ENCODE results near the gene KRT6A. TPM values are rescaled to one million over a fixed set of nuclear protein-coding genes. Genes with fewer than 3 reads are reported as not detected.

The KRT6A gene
- total RNA-seq, 1 donor from 2014 or later = not detected

DNA sequence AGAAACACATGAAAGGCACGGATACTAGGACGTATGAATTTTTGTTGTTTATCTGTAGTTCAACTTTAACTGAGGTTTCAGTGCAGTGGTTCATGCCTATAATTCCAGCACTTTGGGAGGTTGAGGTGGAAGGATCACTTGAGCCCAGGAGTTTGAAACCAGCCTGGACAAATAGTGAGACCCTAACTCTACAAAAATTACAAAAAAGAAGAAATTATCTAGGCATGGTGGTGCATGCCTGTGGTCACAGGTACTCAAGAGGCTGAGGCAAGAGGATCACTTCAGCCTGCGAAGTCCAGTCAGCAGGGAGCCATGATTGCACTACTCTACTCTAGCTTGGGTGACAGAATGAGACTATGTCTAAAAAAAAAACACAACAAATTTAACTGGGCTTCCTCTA lies 49.1 kb downstream of the KRT6A start:
- H3K27ac Mint-ChIP-seq = no peak overlapping the region
- no peak overlapping the region for H2AFZ ChIP-seq (replicated peaks)
- peaks cover 25% of the 10 kb centered on the region for H3K4me1 ChIP-seq
- DNase-seq (ENCODE audit: low spot score) = no peak
- H3K4me2 ChIP-seq = no peak overlapping the region
- H3K9me3 Mint-ChIP-seq = no peaks in the 10 kb centered on the region
- peaks cover 3% of the 10 kb centered on the region for H3F3A ChIP-seq (ENCODE audit: low read depth)
- H3K36me3 Mint-ChIP-seq = no peaks in the 10 kb centered on the region
- H4K20me1 ChIP-seq (ENCODE audit: low read depth) = no peaks in the 10 kb centered on the region
- no peak overlapping the region for H3K4me3 ChIP-seq
- no peak overlapping the region for H3K27ac ChIP-seq
- no peaks in the 10 kb centered on the region for H3K27me3 ChIP-seq
- H3K36me3 ChIP-seq = no peaks in the 10 kb centered on the region
- H3K4me1 Mint-ChIP-seq = peaks cover 32% of the 10 kb centered on the region
- no peak overlapping the region for H3K4me3 Mint-ChIP-seq
- H3K27me3 Mint-ChIP-seq (ENCODE audit: insufficient read depth, low read depth) = peaks cover 2% of the 10 kb centered on the region
- H3K79me2 ChIP-seq (ENCODE audit: low read depth) = no peaks in the 10 kb centered on the region
- H3K9me3 ChIP-seq (ENCODE audit: low read depth) = no peaks in the 10 kb centered on the region
- TF ChIP-seq, protein P1, sequence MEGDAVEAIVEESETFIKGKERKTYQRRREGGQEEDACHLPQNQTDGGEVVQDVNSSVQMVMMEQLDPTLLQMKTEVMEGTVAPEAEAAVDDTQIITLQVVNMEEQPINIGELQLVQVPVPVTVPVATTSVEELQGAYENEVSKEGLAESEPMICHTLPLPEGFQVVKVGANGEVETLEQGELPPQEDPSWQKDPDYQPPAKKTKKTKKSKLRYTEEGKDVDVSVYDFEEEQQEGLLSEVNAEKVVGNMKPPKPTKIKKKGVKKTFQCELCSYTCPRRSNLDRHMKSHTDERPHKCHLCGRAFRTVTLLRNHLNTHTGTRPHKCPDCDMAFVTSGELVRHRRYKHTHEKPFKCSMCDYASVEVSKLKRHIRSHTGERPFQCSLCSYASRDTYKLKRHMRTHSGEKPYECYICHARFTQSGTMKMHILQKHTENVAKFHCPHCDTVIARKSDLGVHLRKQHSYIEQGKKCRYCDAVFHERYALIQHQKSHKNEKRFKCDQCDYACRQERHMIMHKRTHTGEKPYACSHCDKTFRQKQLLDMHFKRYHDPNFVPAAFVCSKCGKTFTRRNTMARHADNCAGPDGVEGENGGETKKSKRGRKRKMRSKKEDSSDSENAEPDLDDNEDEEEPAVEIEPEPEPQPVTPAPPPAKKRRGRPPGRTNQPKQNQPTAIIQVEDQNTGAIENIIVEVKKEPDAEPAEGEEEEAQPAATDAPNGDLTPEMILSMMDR (IDR thresholded peaks at IDR 0.05) = no peak
- TF ChIP-seq EZH2 (IDR thresholded peaks at IDR 0.05) (no peak), EZH2phosphoT487 (IDR thresholded peaks at IDR 0.05) (no peak)
- no peak overlapping the region for H3K9ac ChIP-seq

DNA sequence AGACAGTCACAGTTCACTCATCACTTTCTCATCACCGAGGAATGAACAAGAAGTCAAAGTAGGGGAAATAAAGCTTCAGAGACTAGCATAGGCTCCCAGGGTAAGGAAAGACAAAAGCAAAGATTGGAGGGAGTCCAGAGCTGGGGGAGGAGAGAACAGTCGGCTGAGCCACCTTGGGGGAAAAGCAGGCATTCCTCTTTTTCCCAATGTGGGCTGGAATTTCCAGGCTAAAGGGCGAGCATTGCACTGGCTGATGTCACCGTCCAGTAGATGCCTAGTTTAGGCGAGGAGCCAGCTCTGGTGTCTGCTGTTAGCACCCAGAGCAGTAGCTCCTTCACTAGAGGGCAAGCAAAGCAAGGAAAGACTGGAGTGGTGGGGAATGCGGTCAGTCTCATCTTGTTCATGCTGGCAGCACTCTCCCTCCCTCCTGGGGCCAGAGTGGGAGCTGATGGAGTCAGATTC lies 50.4 kb downstream of the KRT6A start:
- peaks cover 4% of the 10 kb centered on the region for H3K27me3 Mint-ChIP-seq (ENCODE audit: insufficient read depth, low read depth)
- no peaks in the 10 kb centered on the region for H3K9me3 Mint-ChIP-seq
- Histone ChIP-seq H3K4me2 (peak overlapping the region; percentile 22), H3K36me3 (no peaks in the 10 kb centered on the region), H4K20me1 (ENCODE audit: low read depth) (no peaks in the 10 kb centered on the region), H3K4me1 (peaks cover 25% of the 10 kb centered on the region), H3K27me3 (no peaks in the 10 kb centered on the region), H2AFZ (replicated peaks) (peak overlapping the region; percentile 89), H3F3A (ENCODE audit: low read depth) (peaks cover 3% of the 10 kb centered on the region), H3K79me2 (ENCODE audit: low read depth) (no peaks in the 10 kb centered on the region), H3K9me3 (ENCODE audit: low read depth) (no peaks in the 10 kb centered on the region), H3K4me3 (no peak overlapping the region), H3K27ac (no peak overlapping the region), H3K9ac (no peak overlapping the region)
- H3K27ac Mint-ChIP-seq = no peak overlapping the region
- H3K4me1 Mint-ChIP-seq = peaks cover 32% of the 10 kb centered on the region
- H3K4me3 Mint-ChIP-seq = no peak overlapping the region
- TF ChIP-seq EZH2phosphoT487 (IDR thresholded peaks at IDR 0.05) (no peak), EZH2 (IDR thresholded peaks at IDR 0.05) (no peak)
- TF ChIP-seq, protein P1 (IDR thresholded peaks at IDR 0.05) = no peak
- peak; percentile 51 for DNase-seq (ENCODE audit: low spot score)
- H3K36me3 Mint-ChIP-seq = no peaks in the 10 kb centered on the region

DNA sequence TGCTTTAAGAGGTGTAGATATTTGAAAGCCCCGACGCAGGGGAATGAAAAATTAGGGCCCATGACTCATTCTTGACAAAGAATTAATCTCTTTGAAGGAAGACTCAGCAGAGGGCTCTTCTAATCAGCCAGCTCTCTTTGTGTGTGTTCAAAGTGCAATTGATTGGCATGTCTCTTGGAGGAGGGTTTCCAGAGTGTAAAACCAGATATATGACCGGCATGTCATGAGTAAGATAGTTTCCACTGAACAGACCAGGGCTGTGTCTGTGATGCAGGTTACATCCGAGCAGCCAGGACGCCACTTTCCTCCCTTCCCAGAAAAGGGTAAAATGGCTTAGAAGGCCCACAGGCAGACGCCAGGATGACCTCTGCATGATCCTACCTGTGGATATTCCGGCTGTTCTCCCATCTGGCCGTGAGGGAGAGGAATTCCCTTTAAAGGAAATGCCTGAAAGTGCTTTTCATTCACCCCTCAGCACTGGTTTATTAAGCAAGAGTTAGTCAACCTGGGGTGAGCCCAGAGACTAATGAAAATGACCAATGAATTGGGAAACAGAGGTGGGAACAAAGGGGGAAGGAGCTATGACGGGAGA lies 51.6 kb downstream of the KRT6A start:
- H3K27ac Mint-ChIP-seq = peak overlapping the region; percentile 84
- Histone ChIP-seq H3K9me3 (ENCODE audit: low read depth) (no peaks in the 10 kb centered on the region), H3K4me2 (no peak overlapping the region), H3K27ac (no peak overlapping the region), H3K27me3 (no peaks in the 10 kb centered on the region), H3K79me2 (ENCODE audit: low read depth) (no peaks in the 10 kb centered on the region), H4K20me1 (ENCODE audit: low read depth) (no peaks in the 10 kb centered on the region), H2AFZ (replicated peaks) (no peak overlapping the region), H3K36me3 (no peaks in the 10 kb centered on the region), H3K9ac (no peak overlapping the region), H3F3A (ENCODE audit: low read depth) (peaks cover 7% of the 10 kb centered on the region), H3K4me3 (no peak overlapping the region), H3K4me1 (peaks cover 25% of the 10 kb centered on the region)
- no peak for TF ChIP-seq EZH2 (IDR thresholded peaks at IDR 0.05)
- TF ChIP-seq, protein P1 (IDR thresholded peaks at IDR 0.05) = no peak
- peaks cover 41% of the 10 kb centered on the region for H3K4me1 Mint-ChIP-seq
- no peaks in the 10 kb centered on the region for H3K9me3 Mint-ChIP-seq
- H3K36me3 Mint-ChIP-seq = no peaks in the 10 kb centered on the region
- peaks cover 6% of the 10 kb centered on the region for H3K27me3 Mint-ChIP-seq (ENCODE audit: insufficient read depth, low read depth)
- H3K4me3 Mint-ChIP-seq = peak overlapping the region; percentile 46
- peak; percentile 18 for DNase-seq (ENCODE audit: low spot score)

Data from neural progenitor cell (in vitro differentiated cells).